Rectal smooth muscle tissue (tissue), 1 donor: Measurements from ENCODE around the gene BORCS5.
"Not testable (repeated sequence)": the region's sequence is repeated elsewhere in the genome, so short reads cannot be mapped to it uniquely, and the experiment has no call there.

Source experiments
- H3K27ac ChIP-seq: one replicate; pipeline ENCODE4 v1.7.0; 2013; ENCODE audit warnings: low read depth, low read length, inconsistent platforms
- H3K27me3 ChIP-seq: one replicate; pipeline ENCODE4 v1.7.0; 2013; ENCODE audit warnings: low read length; ENCODE audit not compliant: control insufficient read depth, insufficient read depth
- H3K36me3 ChIP-seq: one replicate; pipeline ENCODE4 v1.7.0; 2013; ENCODE audit warnings: low read length; ENCODE audit not compliant: control insufficient read depth, insufficient read depth
- H3K4me1 ChIP-seq: one replicate; pipeline ENCODE4 v1.7.0; 2013; ENCODE audit warnings: low read length; ENCODE audit not compliant: control insufficient read depth, insufficient read depth
- H3K4me3 ChIP-seq: one replicate; pipeline ENCODE4 v1.7.0; 2013; ENCODE audit warnings: low read length
- H3K9ac ChIP-seq: one replicate; pipeline ENCODE4 v1.7.0; 2013; ENCODE audit warnings: low read length

Gene BORCS5

GRCh38 chr12:12499909-12500604 is 143.2 kb downstream of the BORCS5 start:
- H3K4me1 ChIP-seq: no peaks in the 10 kb centered on the region
- no peak overlapping the region for H3K4me3 ChIP-seq
- no peak overlapping the region for H3K9ac ChIP-seq
- no peaks in the 10 kb centered on the region for H3K27me3 ChIP-seq
- H3K36me3 ChIP-seq: no peaks in the 10 kb centered on the region
- no peak overlapping the region for H3K27ac ChIP-seq

DNA sequence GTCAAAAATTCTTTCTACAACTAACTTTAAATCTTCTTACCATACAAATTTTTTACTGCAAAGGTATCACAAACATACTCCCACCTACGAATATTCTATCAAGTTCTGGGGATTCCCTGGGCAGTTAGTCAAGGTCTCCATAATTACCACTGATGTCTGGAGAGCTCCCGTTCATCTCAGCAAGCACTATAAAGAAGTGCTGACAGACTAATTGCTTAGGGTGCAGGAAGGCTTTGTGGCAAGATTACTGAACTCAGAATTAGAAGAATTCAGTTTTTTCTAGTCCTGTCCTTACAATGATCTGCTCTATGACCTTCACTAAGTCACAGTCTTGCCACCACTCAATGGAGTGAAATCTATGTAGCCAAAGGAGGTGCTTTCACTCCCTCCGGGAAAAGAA is 144.2 kb downstream of the BORCS5 start:
- no peak overlapping the region for H3K4me3 ChIP-seq
- H3K27ac ChIP-seq: no peak overlapping the region
- H3K36me3 ChIP-seq: no peaks in the 10 kb centered on the region
- no peak overlapping the region for H3K9ac ChIP-seq
- H3K4me1 ChIP-seq: no peaks in the 10 kb centered on the region
- H3K27me3 ChIP-seq: no peaks in the 10 kb centered on the region

DNA sequence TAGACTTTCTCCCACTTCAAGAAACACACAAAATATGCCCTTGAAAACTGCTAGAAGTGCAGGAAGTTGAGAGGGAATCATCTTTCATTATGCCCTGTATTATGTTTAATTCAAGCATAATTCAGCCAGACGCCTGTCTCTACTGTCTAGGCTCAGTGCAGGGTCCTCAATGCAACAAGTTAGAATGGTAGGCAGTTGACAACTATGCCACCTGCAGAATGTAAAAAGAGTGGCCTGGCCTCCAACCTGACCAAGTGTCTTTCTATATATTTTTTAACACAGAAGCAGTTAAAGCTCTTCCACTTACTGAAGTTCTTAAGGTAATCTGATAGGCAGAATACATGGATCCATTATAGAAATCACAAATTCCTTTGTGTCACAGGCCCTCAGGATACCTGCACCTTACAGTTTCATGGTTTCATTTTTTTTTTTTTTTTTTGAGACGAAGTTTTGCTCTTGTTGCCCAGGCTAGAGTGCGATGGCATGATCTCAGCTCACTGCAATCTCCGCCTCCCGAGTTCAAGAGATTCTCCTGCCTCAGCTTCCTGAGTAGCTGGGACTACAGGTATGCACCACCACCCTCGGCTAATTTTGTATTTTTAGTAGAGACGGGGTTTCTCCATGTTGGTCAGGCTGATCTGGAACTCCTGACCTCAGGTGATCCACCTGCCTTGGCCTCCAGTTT is 145.4 kb downstream of the BORCS5 start:
- not testable (repeated sequence) for H3K27me3 ChIP-seq, H3K27ac ChIP-seq, H3K9ac ChIP-seq, H3K36me3 ChIP-seq, H3K4me3 ChIP-seq, H3K4me1 ChIP-seq

- H3K27ac ChIP-seq: no peak overlapping the region
- H3K9ac ChIP-seq: no peak overlapping the region
- H3K4me1 ChIP-seq: no peaks in the 10 kb centered on the region
- H3K36me3 ChIP-seq: no peaks in the 10 kb centered on the region
- H3K27me3 ChIP-seq: no peaks in the 10 kb centered on the region
- H3K4me3 ChIP-seq: no peak overlapping the region
These were observed 145.9 kb downstream of the BORCS5 start for GRCh38 chr12:12502815-12503151.

DNA sequence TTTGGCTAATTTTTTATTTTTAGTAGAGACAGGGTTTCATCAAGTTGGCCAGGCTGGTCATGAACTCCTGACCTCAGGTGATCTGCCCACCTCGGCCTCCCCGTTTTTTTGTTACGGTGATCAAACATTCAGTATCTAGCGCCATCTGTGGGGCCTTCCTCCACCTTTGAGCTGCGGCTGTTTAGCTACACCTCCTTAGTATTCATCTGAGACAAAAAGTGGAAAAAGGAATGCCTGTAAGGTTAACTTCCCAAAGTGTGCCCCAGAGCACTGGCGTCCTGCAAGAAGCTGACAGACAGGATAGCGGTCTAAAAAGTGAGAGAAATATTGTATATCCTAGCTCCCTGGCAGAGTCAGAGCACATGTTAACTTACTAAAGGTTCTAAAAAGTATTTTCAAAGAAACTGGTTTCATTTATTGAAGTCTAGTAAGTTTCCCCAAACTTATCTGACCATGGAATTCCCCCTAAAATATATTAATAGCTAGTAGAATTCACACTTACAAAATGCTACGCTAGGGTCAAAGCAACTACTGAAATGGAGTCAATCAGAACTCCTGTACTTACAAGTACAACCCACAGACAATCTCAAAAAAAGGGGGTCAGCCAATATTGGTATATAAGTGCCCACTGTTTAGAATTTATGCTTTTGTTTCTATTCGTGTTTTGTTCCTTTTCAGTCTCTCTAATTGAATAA is 146.7 kb downstream of the BORCS5 start:
- Histone ChIP-seq H3K4me1 (no peaks in the 10 kb centered on the region), H3K9ac (no peak overlapping the region), H3K36me3 (no peaks in the 10 kb centered on the region), H3K27me3 (no peaks in the 10 kb centered on the region), H3K4me3 (no peak overlapping the region), H3K27ac (no peak overlapping the region)

- H3K9ac ChIP-seq: no peak overlapping the region
- H3K27me3 ChIP-seq: no peaks in the 10 kb centered on the region
- no peak overlapping the region for H3K4me3 ChIP-seq
- H3K36me3 ChIP-seq: no peaks in the 10 kb centered on the region
- H3K27ac ChIP-seq: peak overlapping the region; percentile 39
- H3K4me1 ChIP-seq: no peaks in the 10 kb centered on the region
These were observed 148.9 kb downstream of the BORCS5 start for GRCh38 chr12:12505544-12506495.

DNA sequence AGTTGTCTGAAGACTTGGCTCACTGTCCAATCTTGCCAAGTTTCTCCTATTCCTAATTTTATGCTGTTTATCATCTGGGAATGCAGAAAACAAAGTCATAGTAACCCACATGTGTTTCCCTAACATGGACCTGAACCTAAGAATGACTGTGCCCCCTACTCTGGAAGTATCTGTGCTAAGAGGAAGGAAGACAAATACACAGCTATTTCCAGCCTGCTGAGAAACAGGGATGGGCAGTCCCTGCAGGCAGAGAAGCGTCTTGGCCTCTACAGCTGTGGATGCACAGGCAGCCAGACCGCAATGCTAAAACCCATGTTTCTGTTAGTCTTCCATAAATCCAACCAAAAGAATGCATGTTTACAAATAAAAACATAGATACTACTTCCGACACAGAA is 149.6 kb downstream of the BORCS5 start:
- H3K4me3 ChIP-seq: no peak overlapping the region
- H3K4me1 ChIP-seq: no peaks in the 10 kb centered on the region
- no peaks in the 10 kb centered on the region for H3K27me3 ChIP-seq
- peak overlapping the region; percentile 30 for H3K27ac ChIP-seq
- H3K36me3 ChIP-seq: no peaks in the 10 kb centered on the region
- H3K9ac ChIP-seq: no peak overlapping the region

DNA sequence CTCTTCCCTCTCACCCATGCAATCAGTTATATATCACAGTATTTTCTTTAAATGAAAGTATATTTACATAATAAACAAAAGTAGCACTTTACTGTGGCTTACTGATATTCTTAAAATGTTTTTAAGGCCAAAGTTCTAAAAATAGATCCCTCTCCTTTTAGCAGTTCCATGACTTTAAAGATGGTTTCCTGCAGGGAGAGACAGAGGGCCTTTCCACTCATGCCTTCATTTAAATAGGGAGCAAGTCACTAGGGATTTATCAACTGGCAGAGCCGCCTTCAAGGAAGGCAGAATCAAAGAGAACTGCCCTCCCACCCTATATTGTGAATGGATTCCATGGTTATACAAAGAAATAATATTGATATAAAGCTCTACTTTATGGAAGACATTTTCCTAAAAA is 150.2 kb downstream of the BORCS5 start:
- Histone ChIP-seq H3K4me3 (no peak overlapping the region), H3K4me1 (no peaks in the 10 kb centered on the region), H3K27ac (no peak overlapping the region), H3K27me3 (no peaks in the 10 kb centered on the region), H3K9ac (no peak overlapping the region), H3K36me3 (no peaks in the 10 kb centered on the region)

DNA sequence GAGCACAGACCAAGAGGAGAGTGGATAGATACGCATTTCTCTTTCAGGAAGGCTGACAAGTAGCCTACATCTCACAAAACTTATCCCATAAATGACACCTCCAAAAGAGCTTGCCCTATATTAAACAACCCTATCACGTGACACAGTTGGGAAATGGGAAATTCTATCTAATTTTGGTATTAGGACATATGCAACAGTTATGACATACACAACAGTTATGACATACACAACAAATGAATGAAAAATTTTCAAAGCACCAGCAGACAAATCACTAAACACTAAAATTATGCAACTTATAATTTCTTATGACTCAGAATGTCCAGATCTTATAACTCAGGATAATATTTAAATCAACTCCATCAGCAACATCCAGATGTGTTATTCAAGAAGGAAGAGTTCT is 151.7 kb downstream of the BORCS5 start:
- no peaks in the 10 kb centered on the region for H3K4me1 ChIP-seq
- H3K27ac ChIP-seq: no peak overlapping the region
- H3K36me3 ChIP-seq: no peaks in the 10 kb centered on the region
- no peaks in the 10 kb centered on the region for H3K27me3 ChIP-seq
- no peak overlapping the region for H3K4me3 ChIP-seq
- H3K9ac ChIP-seq: no peak overlapping the region

DNA sequence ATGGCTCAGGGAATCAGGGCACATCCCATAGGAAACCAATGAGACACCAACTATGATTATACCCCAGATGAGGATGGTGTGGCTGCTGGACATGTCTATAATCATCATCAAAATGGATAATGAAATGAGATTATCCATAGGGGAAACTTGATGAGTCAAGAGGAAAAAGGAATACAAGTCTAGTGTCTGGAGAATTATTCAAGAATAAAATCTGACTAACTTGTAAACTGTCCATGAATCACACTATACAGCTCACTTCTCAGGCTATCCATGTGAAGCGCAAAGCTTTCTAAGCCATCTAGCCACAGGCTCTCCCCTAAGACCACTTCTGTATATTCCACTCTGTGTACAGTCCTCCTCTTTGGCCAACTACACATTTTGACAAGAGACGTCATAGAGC is 153.3 kb downstream of the BORCS5 start:
- H3K27me3 ChIP-seq: no peaks in the 10 kb centered on the region
- H3K9ac ChIP-seq: no peak overlapping the region
- H3K27ac ChIP-seq: no peak overlapping the region
- no peak overlapping the region for H3K4me3 ChIP-seq
- peaks cover 2% of the 10 kb centered on the region for H3K4me1 ChIP-seq
- no peaks in the 10 kb centered on the region for H3K36me3 ChIP-seq

DNA sequence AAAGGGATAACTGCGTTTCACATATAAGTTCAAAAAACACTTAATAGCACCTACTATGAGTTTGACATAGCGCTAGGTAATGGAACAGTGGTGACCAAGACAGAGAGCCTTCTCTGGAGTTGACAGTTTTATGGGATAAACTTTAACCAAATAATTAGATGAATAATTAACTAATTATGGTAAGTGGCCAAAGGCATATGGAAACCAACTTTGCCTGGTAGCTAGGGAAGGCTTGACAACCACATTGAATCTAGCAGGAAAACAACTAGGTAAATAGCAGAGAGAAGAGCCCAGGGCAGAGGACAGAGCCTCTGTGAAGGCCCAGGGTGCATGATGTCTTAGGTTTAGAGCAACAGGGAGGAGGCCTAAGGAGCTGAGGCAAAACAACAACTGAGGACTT is 153.7 kb downstream of the BORCS5 start:
- H3K4me1 ChIP-seq: peaks cover 2% of the 10 kb centered on the region
- no peak overlapping the region for H3K9ac ChIP-seq
- no peak overlapping the region for H3K4me3 ChIP-seq
- no peaks in the 10 kb centered on the region for H3K27me3 ChIP-seq
- H3K27ac ChIP-seq: no peak overlapping the region
- H3K36me3 ChIP-seq: no peaks in the 10 kb centered on the region
